OCI-LY1 (cell line): ENCODE data around the gene LDAH.

Experiments used
- CTCF ChIP-seq: fragments of 200-600 bp; sonication (generic), shearing (Covaris generic); IDR thresholded peaks from 2 replicates; pipeline ENCODE4 v1.5.1; 2017; ENCODE audit warnings: mild to moderate bottlenecking, antibody characterized with exemption, low read length, moderate library complexity, mixed read lengths
- EZH2 ChIP-seq: fragments of 200-600 bp; sonication (generic), shearing (Covaris generic); IDR thresholded peaks from 2 replicates; pipeline ENCODE4 v1.8.0; 2017; ENCODE audit warnings: borderline replicate concordance, mixed run types, mild to moderate bottlenecking, antibody characterized with exemption, low read length, moderate library complexity, mixed read lengths

- TF ChIP-seq CTCF (no peak), EZH2 (no peak)
Measured at GRCh38 chr2:20648206-20648605, 174.7 kb downstream of the LDAH start.
